Retinal pigment epithelial cell (primary cell): ENCODE data around the gene MEF2A.

Source experiments
- DNase-seq: peaks from one replicate; pipeline ENCODE4 v3.0.0-alpha.2; 2010; ENCODE audit warnings: low read depth
- H3K4me3 ChIP-seq: 2 replicates; pipeline ENCODE4 v1.5.1; 2011; ENCODE audit warnings: mild to moderate bottlenecking, low read length, control low read depth, moderate library complexity
- CTCF ChIP-seq: conservative IDR thresholded peaks from 2 replicates; pipeline ENCODE4 v1.5.1; 2011; ENCODE audit warnings: low read depth, low read length, control low read depth, inconsistent platforms

The MEF2A gene

GRCh38 chr15:99708563-99708962 is 142.8 kb downstream of the MEF2A start:
- DNase-seq = peak; percentile 65
- H3K4me3 ChIP-seq = no peak overlapping the region
- TF ChIP-seq CTCF = no peak

GRCh38 chr15:99709243-99709986 is 143.6 kb downstream of the MEF2A start:
- no peak for DNase-seq
- no peak overlapping the region for H3K4me3 ChIP-seq
- no peak for TF ChIP-seq CTCF

GRCh38 chr15:99711625-99712024 is 145.8 kb downstream of the MEF2A start:
- H3K4me3 ChIP-seq = no peak overlapping the region
- DNase-seq = no peak
- TF ChIP-seq CTCF = no peak

GRCh38 chr15:99712415-99712814 is 146.6 kb downstream of the MEF2A start:
- TF ChIP-seq CTCF = no peak
- DNase-seq = no peak
- no peak overlapping the region for H3K4me3 ChIP-seq

GRCh38 chr15:99716540-99717095 is 150.8 kb downstream of the MEF2A start:
- TF ChIP-seq CTCF = no peak
- DNase-seq = no peak
- H3K4me3 ChIP-seq = no peak overlapping the region

GRCh38 chr15:99717161-99718009 is 151.6 kb downstream of the MEF2A start:
- no peak for TF ChIP-seq CTCF
- DNase-seq = no peak
- H3K4me3 ChIP-seq = no peak overlapping the region
